Muscle of back (tissue), 10 donors: Measurements from ENCODE around the gene OPN1MW3. TPM values are rescaled to one million over a fixed set of nuclear protein-coding genes. Genes with fewer than 3 reads are reported as not detected.

Source experiments
- polyA plus RNA-seq, 10 donors: library from polyadenylated mRNA; unstranded; fragments of 120-200 nt; gene quantifications; one replicate each; pipeline ENCODE4 v1.2.1, GENCODE V29; 2013; ENCODE audit not compliant: insufficient read length in 10 of 10

The OPN1MW3 gene
- polyA plus RNA-seq, 10 donors = not detected

Other genes starting within 250 kb of the OPN1MW3 start
- gene IRAK1, start 237.7 kb upstream of the OPN1MW3 start, polyA plus RNA-seq = 10 to 100 TPM; 32.5 to 61.0 (median 46.7) TPM
- gene MECP2, start 159.9 kb upstream of the OPN1MW3 start, polyA plus RNA-seq = 10 to 100 TPM; 16.0 to 26.0 (median 19.9) TPM
- not detected for gene OPN1LW, start 113.3 kb upstream of the OPN1MW3 start, polyA plus RNA-seq
- not detected for gene OPN1MW, start 75.0 kb upstream of the OPN1MW3 start, polyA plus RNA-seq
- gene OPN1MW2, start 37.8 kb upstream of the OPN1MW3 start, polyA plus RNA-seq = not detected
- gene TEX28, start 37.5 kb downstream of the OPN1MW3 start, polyA plus RNA-seq = not detected
- gene TKTL1, start 38.2 kb downstream of the OPN1MW3 start, polyA plus RNA-seq = under 1 TPM in 8 of 10 donors, not detected in 2; 0.08 to 0.72 (median 0.27) TPM
- 100 to 1,000 TPM; 198 to 402 (median 274) TPM for gene FLNA, start 117.1 kb downstream of the OPN1MW3 start, polyA plus RNA-seq
- 10 to 100 TPM; 39.6 to 54.1 (median 46.9) TPM for gene EMD, start 121.7 kb downstream of the OPN1MW3 start, polyA plus RNA-seq
- gene RPL10, start 140.8 kb downstream of the OPN1MW3 start, polyA plus RNA-seq = 1,000 to 10,000 TPM; 4,675 to 6,417 (median 5,723) TPM
- gene DNASE1L1, start 151.7 kb downstream of the OPN1MW3 start, polyA plus RNA-seq = 10 to 100 TPM; 15.0 to 37.2 (median 32.3) TPM
- 10 to 100 TPM; 15.5 to 38.3 (median 25.9) TPM for gene TAFAZZIN, start 154.0 kb downstream of the OPN1MW3 start, polyA plus RNA-seq
- 10 to 100 TPM; 52.3 to 72.3 (median 59.8) TPM for gene ATP6AP1, start 171.1 kb downstream of the OPN1MW3 start, polyA plus RNA-seq
- 100 to 1,000 TPM in 1 of 10 donors, 10 to 100 TPM in 9; 71.8 to 116 (median 84.7) TPM for gene GDI1, start 179.6 kb downstream of the OPN1MW3 start, polyA plus RNA-seq
- 10 to 100 TPM; 48.1 to 69.6 (median 57.6) TPM for gene FAM50A, start 186.6 kb downstream of the OPN1MW3 start, polyA plus RNA-seq
- gene PLXNA3, start 200.7 kb downstream of the OPN1MW3 start, polyA plus RNA-seq = 10 to 100 TPM; 29.4 to 55.6 (median 33.2) TPM
- 10 to 100 TPM in 7 of 10 donors, 1 to 10 TPM in 3; 8.4 to 16.6 (median 11.3) TPM for gene LAGE3, start 221.7 kb downstream of the OPN1MW3 start, polyA plus RNA-seq
- 10 to 100 TPM; 18.4 to 29.0 (median 23.5) TPM for gene UBL4A, start 229.0 kb downstream of the OPN1MW3 start, polyA plus RNA-seq
- 10 to 100 TPM in 8 of 10 donors, 1 to 10 TPM in 2; 9.1 to 17.4 (median 12.2) TPM for gene SLC10A3, start 233.0 kb downstream of the OPN1MW3 start, polyA plus RNA-seq